GM12801 (cell line): ENCODE results near the gene SSU72.

Experiments used
- CTCF ChIP-seq: IDR thresholded peaks from one replicate; pipeline ENCODE4 v1.5.1; 2011; ENCODE audit warnings: control low read depth; ENCODE audit not compliant: insufficient read length; ENCODE audit errors: extremely low read depth

The SSU72 gene

GRCh38 chr1:1517973-1518620 lies 56.6 kb downstream of the SSU72 start:
- no peak for TF ChIP-seq CTCF

GRCh38 chr1:1511533-1512285 lies 63.0 kb downstream of the SSU72 start, which contains the start of gene ATAD3A:
Gene ATAD3A, plus strand, starts transcription at chr1:1512162. Its CDS starts 107 bp downstream, at chr1:1512269.
- TF ChIP-seq CTCF, result no peak

- no peak for TF ChIP-seq CTCF
Measured at GRCh38 chr1:1510912-1511532, 63.6 kb downstream of the SSU72 start.

- TF ChIP-seq CTCF, result no peak
Measured at GRCh38 chr1:1507305-1507704, 67.4 kb downstream of the SSU72 start.
